ENCODE results near the gene PTTG1IP.
"Not testable (repeated sequence)": the region's sequence is repeated elsewhere in the genome, so short reads cannot be mapped to it uniquely, and the experiment has no call there.

PTTG1IP gene

DNA sequence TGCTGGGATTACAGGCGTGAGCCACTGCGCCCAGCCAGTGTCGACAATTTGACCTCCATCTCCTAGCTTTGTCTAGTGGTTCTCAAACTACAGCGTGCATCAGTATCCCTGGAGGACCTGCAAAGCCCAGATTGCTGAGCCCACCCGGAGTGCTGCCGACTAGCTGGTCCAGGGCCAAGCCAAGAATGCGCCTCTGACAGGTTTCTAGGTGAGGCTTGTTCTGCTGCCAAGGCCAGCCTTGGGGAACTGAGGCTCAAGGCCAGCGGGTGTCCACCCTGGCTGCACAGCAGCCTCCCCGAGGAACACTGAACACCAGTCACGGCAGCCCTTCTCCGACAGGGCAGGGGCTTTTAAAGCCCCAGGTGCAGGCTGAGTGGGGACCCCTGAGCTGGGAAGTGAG lies 9.8 kb upstream of the PTTG1IP start:
- no peak for DNase-seq (ENCODE audit: low read depth, low spot score)

DNA sequence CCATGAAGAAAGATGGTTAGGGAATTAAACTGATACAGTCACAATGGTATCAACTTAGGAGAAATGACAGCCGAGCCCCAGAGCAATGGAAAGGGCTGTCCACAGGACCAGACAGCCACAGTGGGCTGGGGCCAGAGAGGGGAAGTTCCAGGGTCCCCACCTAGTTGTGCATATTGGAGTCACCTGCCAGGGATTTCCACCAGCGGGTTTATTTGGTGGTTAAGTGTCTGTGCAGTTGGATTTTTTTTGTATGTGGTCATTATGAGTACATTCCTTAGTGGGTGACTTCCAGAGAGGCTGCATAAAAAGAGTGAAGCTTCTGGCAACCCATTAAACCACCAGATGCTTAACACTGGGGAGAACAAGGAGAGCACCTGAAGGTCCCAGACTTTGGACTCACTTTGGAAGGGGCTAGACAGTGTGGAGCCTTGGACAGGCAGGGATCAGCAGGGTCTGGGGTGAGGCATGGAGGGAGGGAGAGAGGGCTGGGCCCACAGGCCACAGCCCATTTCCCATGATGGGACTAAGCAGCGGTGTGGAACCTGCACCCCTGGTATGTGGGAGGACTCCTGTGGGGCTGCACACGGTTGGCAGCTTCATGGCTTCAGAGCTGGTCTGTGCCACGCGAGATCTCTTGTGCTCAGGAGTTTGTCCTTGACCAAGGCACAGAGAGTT lies 7.8 kb upstream of the PTTG1IP start:
- no peak for DNase-seq (ENCODE audit: low read depth, low spot score)

DNA sequence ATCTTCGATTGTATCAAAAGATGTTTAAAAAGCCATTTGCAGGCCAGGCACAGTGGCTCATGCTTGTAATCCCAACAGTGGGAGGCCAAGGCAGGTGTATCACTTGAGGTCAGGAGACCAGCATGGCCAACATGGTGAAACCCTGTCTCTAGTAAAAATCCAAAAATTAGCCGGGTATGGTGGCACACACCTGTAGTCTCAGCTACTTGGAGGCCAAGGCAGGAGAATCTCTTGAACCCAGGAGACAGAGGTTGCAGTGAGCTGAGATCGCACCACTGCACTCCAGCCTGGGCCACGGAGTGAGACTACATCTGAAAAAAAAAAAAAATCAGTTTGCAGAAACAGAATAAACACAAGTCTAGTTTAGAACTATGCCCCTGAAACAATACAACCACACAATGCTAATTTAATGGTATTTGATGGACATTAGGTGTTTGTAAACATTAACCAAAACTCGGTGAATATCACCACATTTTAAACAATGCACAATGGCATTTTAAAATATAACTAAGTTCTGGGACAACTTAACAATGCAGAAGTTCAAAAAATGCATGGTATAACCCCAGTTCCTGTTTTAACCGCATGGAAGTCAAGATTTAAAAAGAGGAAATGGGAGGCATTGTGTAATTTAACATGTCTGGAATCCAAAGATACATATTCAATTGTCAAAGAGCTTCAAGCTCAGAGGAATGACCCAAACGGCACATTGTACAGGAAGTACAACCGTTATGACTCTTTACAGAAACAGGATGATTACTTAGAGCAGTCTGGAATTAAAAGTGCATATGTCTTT lies 7.1 kb upstream of the PTTG1IP start:
- DNase-seq (ENCODE audit: low read depth, low spot score), result no peak

DNA sequence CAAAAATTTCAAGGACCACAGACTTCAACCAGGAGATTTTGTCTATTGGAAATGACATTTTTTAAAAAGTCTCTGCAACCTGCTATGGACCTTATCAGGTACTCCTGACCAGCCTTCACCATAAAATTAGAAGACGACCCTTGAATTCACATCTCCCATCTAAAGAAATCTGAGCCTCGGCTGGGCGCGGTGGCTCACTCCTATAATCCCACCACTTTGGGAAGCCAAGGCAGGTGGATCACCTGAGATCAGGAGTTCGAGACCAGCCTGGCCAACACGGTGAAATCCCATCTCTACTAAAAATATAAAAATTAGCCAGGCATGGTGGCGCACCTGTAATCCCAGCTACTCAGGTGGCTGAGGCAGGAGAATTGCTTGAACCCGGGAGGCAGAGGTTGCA lies 5.7 kb upstream of the PTTG1IP start:
- not testable (repeated sequence) for DNase-seq (ENCODE audit: low read depth, low spot score)

DNA sequence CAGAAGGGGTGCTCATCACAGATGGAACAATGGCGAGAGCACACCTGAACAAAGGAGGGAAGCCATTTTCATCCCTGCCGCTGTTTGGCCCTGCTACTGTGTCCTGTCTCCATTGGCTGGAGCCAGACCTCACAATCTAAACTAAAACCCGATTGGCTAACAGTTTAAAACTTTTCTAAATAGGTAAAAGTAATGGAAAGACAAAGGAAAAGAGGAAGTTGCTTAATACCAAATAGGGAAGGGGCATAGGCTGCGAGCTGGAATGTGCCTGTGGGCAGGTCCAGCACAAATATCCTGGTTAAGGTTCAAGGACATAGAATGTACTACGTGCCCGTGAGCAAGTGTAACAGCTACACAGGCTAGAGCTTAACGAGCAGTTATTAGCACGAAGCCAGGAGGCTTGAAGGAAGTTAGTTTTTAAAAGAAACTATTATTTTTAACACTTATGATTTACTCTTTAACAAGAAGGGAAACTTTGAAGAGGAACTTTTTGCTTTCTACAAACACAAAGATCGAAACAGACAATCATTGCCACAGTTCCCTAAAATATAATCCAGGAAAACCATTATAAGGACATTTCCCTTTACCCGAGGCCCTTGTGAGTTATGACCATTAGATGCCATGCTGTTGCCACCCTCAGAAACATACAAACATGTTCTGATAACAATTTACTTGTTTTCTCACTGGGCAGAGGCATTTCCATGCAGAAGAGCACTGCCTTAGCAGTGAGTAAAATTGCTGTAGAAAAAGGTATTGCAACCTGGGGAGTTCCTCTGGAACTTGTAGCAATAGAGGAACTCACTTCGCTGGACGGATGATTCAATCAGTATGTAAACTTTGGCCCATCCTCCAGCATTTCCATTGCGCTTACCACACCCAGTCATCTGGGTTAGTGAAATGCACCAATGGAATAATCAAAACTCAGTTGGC lies 4.8 kb upstream of the PTTG1IP start:
- no peak for DNase-seq (ENCODE audit: low read depth, low spot score)

DNA sequence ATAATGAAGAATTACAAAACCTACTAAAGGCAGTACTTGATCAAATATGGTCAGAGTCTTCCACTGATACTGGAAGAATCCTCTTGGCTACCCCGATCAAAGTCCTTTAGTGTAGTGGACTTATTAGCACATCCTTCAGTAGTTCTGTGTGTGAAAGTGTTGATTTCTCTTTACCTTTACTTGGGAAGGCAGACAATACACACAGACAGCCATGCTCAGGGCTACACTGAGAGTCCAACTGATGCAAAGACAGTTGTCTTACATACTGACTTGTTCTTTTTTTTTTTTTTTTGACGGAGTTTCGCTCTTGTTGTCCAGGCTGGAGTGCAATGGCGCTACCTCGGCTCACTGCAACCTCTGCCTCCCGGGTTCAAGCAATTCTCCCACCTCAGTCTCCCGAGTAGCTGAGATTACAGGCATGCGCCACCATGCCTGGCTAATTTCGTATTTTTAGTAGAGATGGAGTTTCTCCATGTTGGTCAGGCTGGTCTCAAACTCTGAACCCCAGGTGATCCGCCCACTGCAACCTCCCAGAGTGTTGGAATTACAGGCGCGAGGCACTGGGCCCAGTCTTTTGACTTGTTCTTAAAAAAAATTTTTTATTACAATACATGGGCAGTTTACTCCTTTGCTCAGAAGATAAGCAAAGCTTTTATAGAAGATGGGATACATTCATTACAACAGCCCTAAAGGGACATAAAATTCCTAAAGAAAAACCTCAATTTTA lies 3.5 kb upstream of the PTTG1IP start:
- no peak for DNase-seq (ENCODE audit: low read depth, low spot score)

DNA sequence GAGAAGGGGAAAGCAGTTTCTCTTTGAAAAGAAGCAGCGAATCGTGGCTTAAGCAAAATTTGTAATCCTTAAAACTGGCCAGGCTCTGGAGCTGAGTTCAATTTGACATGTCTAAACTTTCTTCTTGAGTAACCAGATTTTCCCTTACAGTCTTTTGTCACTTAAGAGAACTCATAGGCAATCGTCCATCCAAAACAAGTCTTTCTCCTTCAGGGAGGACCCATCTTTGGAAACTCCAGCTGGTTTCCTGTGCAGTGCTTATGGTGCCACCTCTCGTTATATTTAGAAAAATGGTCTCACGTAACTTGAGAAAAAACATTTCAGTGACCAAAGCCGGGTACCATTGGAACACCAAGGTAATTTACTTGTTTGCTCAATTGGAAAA lies 1.8 kb upstream of the PTTG1IP start:
- DNase-seq (ENCODE audit: low read depth, low spot score), result no peak

DNA sequence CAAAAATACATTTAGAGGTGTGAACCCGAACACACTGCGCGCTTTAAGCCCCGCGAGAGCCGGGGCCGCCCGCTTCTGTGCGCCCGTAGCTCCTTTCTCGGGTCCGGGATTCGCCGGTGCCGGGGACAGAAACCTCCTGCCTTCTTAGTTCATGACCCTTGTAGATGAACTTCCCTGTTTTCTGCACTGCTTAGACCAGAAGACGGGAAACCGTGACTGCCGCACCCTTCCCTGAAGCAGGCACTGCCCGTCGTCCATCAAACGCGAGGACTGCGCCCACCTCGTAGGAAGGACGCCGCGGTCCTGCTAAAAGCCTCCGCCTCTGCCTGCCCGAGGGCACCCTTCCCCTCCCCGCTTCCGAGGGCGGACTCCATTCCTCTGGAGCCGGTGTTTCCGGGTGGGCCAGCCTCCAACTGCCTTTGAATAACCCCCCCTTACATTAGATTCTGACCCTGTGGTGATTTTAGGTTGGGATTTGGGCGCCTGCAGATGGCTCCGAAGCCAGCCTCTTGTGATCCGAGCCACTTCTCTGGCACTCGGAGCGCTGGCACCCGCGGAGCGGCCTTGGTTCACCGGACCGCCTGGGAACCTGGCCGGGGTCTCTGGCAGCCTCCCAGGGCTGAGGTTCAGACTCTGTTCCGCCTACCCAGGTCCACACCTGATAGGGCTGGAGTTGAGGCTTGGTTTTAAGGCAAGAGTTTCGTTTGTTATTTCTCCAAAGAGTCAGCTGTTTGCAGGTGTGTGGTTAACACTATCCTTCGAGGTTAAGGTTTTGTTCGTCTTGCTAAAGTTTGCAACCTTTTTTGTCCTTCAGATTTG lies 1.2 kb upstream of the PTTG1IP start:
- no peak for DNase-seq (ENCODE audit: low read depth, low spot score)

DNA sequence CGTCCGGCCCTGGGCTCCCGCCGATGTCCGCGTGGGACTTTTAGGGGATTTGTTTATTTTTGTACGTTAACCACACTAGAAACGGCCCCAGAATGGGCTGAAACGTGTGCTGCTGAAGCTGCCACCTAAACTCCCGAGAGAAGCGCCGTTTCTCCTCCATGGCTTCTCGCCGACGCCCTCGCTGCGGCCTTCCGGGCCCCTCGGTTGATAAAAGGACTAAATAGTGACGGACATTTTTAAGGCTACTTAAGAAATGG lies 678 bp upstream of the PTTG1IP start:
- no peak for DNase-seq (ENCODE audit: low read depth, low spot score)

DNA sequence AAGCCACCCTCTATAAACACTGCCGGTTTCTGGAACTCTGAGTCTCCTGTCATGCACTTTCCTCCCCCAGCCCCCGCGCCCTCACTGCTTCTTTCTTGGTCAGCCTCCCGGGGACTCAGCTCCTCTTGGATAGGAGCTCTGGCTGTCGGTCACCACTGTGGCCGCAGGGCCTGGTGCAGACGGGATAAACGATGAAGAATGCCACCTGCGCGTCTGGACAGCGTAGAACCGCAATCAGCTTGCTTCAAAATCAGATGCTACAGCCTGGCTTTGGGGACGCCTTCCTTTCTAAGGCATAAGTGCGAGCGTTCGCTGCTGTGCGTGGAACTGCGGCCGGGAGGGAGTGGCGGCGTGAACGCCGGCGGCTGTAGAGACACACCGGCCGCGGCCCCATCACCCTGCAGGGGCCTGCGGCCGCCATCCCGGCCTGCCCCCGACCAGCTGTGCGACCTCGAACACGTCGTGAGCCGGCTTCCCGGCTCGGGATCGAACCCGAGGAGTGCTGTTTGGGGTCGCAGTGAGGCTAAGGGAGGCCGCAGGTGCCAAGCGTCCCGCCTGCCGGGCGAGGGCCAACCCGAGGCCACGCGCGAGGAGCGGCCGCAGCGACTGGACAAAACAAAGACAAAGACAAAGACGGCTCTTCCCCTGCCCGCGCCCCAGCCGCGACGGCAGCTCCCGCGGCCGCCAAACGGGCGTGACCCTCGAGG lies 688 bp downstream of the PTTG1IP start:
- DNase-seq (ENCODE audit: low read depth, low spot score), result no peak

DNA sequence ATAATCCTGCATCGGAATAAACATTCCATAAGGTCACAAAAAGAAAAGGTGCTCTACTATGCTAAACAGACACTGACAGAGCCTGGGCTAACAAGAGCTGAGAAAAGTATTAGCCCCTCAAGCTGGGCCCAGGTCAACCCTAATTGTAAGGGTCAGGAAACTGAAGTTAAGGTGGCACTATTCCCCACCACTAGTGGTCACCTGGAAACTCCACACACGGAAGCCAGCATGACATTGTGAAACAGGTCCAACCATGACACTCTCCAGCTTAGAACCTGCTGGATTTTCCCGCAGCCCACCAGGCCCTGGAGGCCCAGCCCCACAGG lies 1.2 kb downstream of the PTTG1IP start:
- no peak for DNase-seq (ENCODE audit: low read depth, low spot score)

DNA sequence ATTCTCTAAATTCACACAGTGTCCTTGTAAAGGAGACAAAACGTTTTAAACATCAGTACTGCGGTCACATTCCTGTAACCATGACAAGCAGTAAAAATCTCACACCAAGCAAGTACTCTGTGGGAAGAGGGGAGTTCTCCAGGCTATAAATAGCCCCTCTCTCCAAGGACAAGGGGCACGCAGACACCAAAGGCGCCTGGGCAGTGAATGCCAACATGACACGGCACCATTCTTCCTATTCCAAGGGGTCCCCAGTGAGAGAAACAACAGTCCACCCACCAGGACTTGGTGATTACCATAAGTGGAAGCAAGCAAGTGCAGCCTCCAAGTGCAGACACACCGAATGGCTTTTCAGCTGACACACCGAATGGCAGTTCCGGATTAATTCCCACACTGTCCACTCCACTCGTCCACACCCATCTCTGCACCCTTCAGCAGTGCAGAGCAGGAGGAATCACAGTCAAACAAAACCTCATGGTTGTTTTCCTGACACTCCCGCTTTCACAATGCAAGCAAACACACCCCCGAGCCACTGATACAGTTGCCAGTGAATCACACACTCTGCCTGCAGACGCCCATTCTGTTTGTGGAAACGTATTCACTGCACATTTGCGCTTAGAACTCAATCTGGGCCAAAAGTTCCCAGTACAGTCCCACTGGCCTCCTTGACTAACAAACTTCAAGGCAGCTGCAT lies 1.8 kb downstream of the PTTG1IP start:
- DNase-seq (ENCODE audit: low read depth, low spot score), result no peak

DNA sequence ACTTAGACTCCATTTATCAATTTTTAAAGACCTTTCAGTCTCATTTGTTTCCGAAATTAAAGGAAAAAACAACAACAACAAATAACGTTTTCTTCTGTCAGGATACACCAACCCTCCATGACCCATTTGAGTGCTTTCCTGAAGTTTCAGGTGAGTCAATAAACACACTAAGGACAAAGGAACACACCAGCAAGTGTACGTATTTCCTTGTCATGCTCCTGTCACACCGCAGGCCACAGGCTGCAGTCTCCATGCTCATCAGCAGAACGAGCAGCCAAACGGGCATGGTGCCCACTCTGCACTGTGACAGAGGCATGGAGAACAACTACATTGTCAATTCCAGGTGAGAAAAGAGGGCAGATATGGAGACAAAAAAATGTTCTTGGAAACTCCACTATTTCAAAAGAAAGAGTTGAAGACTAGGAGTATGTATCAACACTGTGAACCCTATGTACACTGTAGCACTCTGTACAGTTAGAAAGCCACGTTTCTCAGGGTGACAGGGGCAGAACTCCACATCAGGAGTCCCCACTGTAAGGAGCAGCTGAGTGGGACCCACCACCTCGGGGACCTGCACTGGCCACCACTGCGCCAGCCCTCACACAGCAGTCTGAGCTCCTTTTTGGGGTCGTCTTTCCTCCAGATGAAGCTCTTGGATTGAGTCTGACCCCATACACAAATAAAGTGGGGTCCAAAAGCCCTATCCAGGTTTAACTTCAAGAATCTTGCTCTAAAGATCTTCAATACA lies 2.6 kb downstream of the PTTG1IP start:
- DNase-seq (ENCODE audit: low read depth, low spot score), result no peak

DNA sequence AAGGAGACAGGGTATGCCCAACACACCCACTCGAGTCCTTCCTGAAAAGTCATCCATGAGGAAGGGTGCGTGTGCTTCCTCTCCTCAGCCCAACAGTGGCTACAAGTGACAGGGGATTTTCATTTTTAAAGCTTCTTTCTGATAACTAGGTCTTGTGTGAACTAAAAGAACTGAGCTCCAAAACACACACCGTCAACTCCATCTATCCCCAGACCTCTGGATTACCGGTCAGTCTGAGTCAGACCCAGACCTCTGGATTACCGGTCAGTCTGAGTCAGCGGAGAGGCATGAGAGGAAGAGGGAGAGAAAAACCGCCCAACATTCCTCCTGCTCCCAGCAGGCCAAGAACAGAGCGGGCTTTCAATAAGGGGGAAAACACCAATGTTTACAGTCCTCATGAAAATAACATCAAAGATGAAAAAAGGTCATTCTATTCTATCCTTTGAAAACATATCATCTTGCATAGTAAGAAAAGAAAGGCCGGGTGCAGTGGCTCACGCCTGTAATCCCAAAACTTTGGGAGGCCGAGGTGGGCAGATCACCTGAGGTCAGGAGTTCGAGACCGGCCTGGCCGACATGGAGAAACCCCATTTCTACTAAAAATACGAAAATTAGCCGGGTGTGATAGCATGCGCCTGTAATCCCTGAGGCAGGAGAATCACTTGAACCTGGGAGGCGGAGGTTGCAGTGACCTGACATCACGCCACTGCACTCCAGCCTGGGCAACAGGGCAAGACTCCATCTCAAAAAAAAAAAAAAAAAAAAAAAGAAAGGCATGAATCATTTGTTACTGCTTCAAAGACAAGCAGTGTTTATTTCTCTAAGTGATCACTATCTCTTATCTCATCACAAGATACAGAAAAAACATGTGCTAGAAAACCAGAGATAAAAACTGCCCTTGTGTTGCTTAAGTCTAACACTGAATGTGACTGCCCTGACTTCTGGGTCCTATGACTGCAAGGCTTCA lies 3.4 kb downstream of the PTTG1IP start:
- DNase-seq (ENCODE audit: low read depth, low spot score), result no peak

DNA sequence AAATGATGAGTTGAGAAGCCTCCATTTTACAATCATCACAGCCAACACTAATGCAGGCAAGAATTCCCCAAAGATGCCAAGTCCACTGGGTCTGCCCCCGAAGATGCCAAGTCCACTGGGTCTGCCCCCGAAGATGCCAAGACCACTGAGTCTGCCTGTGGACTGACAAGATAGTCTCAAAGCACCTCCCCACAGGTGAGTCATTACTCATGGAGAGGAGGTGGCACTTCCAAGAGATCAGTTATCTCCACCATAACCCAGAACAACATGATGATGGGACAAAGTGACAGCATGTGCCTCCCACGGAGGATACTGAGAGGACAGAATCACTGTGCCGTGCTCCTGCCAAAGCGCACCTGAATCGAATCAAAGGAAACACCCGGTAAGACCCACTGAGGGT lies 4.8 kb downstream of the PTTG1IP start:
- no peak for DNase-seq (ENCODE audit: low read depth, low spot score)

DNA sequence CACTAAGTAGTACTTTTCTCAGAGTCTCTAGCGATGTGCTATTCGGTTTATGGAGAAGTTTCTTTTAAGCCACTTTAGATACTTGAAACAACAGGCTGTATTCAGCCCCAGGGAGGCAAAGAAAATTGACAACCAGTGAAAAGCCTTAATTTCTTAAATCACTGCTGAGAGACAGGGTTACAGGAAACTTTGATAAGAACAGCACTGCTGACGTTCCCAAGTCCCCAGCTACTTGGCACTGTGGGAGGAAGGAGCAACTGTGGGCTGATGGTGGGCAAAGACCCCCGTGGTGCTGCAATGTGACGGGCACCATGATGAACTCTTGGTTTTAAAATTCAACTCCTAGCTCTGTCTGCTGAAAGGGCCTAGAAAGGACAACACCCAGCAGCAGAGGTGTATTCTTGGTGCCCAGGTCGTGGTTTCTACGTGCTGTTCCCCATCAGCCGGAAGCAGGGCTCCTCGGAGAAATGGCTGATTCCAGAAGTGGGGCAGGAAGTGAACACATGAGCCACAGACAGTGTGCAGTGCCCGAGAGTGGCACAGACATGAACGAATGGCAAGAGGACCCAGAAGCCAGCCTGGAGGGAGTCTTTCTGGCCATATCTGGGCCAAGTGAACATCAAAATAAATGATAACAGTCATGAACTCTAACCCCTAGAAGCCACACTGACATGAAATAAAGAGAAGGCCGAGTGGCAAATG lies 5.3 kb downstream of the PTTG1IP start:
- DNase-seq (ENCODE audit: low read depth, low spot score), result no peak

DNA sequence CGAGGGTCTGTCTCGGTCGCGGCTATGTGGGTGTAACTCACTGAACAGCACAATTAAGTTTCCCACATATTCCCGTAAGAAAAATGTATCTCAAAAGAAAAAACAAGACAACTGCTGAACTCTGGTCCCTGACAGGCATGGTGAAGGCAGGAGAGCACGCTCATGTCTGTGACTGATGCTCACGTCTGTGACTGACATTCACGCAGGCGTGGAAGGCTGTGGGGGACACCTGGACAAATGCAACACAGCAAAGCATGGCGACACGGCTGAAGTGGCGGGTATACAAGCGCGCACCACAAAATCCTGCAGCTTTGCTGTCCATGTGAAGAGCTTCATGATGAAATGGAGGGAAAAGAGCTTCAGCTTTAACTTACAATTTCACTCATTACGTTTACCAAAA lies 6.0 kb downstream of the PTTG1IP start:
- DNase-seq (ENCODE audit: low read depth, low spot score), result no peak

DNA sequence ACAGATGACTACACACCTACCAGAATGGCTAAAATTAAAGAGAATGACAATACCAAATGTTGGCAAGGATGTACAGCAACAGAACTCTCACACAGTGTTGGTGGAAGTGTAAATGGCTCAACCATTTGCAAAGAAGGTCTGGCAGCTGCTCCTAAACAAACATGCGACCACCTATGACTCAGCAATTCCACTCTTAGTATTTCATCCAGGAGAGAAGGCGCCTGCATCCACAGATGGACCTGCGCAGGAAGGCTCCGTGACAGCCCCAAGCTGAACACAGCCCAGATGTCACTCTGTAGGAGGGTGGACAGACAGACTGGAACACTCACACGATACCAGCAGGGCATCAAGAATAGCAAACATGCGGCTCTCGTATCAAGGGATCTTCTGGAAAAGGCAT lies 6.7 kb downstream of the PTTG1IP start:
- no peak for DNase-seq (ENCODE audit: low read depth, low spot score)

Data from activated CD4-positive, CD25-positive, alpha-beta regulatory T cell treated with anti-CD3 and anti-CD28 coated beads, Interleukin-2, amount 50 U/mL, for 16 hours (primary cell).